ENCODE measurements around the gene HIP1. TPM values are rescaled to one million over a fixed set of nuclear protein-coding genes. Genes with fewer than 3 reads are reported as not detected.
A peak's percentile ranks its signal among the peaks of the same experiment; 100 is the strongest.
"Not testable (repeated sequence)": the region's sequence is repeated elsewhere in the genome, so short reads cannot be mapped to it uniquely, and the experiment has no call there.

HIP1 gene
- total RNA-seq, 1 donor from 2014 or later, result 30.9 TPM

DNA sequence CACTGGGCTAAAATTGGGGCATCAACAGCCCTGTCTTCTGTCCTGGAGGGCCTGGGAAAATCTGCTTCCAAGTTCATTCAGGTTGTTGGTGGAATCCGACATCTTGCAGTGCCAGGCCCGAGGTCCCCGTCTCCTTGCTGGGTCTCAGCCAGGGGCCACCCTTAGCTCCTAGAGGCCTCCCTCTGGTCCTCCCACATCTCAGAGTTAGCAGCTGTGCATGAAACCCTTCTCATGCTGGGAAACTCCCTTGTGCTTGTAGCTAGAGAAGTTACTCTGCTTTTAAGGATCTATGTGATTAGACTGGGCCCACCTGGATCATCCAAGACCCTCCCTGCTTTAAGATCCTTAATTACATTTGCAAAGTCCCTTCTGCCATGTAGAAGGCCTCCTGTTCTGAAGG, 15.3 kb downstream of the HIP1 start:
- Mint-ChIP-seq H3K27me3 (ENCODE audit: low read depth) (no peaks in the 10 kb centered on the region), H3K27ac (no peak overlapping the region), H3K4me1 (peaks cover 11% of the 10 kb centered on the region), H3K9me3 (no peaks in the 10 kb centered on the region), H3K4me3 (no peak overlapping the region), H3K36me3 (no peaks in the 10 kb centered on the region)
- TF ChIP-seq, protein P1, sequence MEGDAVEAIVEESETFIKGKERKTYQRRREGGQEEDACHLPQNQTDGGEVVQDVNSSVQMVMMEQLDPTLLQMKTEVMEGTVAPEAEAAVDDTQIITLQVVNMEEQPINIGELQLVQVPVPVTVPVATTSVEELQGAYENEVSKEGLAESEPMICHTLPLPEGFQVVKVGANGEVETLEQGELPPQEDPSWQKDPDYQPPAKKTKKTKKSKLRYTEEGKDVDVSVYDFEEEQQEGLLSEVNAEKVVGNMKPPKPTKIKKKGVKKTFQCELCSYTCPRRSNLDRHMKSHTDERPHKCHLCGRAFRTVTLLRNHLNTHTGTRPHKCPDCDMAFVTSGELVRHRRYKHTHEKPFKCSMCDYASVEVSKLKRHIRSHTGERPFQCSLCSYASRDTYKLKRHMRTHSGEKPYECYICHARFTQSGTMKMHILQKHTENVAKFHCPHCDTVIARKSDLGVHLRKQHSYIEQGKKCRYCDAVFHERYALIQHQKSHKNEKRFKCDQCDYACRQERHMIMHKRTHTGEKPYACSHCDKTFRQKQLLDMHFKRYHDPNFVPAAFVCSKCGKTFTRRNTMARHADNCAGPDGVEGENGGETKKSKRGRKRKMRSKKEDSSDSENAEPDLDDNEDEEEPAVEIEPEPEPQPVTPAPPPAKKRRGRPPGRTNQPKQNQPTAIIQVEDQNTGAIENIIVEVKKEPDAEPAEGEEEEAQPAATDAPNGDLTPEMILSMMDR (IDR thresholded peaks at IDR 0.05; ENCODE audit: unreplicated experiment), result no peak
- no peak for DNase-seq (ENCODE audit: low spot score in 2 of 2, unreplicated experiment in 2 of 2)

DNA sequence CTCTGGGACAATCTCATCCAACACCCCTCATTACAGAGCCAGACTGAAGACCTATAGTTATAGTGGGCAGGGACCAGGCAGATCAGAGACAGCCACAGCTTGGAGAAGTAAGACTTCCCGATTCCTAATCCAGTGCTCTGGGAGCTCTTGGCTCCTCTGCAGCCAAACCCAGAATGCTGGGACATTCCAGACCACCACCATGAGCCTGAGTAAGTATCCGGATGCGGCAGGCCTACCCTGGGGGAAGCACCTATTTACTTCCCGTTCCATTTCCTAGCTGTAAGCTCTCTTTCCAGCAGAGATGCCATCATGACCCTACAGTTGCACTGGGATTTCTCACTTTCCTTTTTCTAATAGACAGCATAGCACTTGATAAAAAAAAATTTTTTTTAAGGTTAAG, 16.4 kb downstream of the HIP1 start:
- Mint-ChIP-seq H3K9me3 (no peaks in the 10 kb centered on the region), H3K4me1 (peaks cover 8% of the 10 kb centered on the region), H3K4me3 (no peak overlapping the region), H3K27me3 (ENCODE audit: low read depth) (no peaks in the 10 kb centered on the region), H3K27ac (peak overlapping the region; percentile 59), H3K36me3 (no peaks in the 10 kb centered on the region)
- TF ChIP-seq, protein P1 (IDR thresholded peaks at IDR 0.05; ENCODE audit: unreplicated experiment), result no peak
- DNase-seq (ENCODE audit: low spot score in 2 of 2, unreplicated experiment in 2 of 2), result no peak

DNA sequence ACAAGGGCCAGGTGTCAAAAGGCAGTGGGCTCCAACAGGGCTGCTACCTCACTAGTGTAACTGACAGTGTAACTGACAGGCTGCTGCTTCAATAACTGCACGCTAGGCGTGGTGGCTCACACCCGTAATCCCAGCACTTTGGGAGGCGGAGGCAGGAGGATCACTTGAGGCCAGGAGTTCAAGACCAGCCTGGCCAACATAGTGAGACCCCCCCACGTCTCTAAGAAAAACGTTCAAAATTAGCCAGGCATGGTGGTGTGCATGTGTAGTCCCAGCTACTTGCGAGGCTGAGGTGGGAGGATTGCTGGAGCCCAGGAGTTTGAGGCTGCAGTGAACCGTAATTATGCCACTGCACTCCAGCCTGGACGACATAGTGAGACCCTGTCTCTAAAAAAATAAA, 16.8 kb downstream of the HIP1 start:
- not testable (repeated sequence) for DNase-seq (ENCODE audit: low spot score in 2 of 2, unreplicated experiment in 2 of 2)
- peaks cover 12% of the 10 kb centered on the region for H3K4me1 Mint-ChIP-seq

DNA sequence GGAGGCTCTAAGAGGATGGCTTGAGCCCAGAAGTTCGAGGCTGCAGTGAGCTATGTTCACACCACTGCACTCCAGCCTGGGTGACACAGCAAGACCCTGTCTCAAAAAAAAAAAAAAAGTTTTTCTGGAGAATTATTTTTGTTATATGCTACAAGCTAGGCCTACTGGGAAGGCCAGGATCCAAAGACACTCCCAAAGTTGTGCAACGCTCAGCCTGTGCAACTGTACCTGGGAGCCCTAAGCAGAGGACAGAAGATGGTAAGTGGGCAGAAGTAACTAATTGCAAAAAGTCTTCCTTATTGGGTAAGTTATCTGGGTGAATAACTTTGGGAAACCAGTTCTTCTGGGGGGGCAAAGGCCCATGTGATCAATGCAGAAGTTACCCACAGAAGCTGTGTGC, 17.3 kb downstream of the HIP1 start:
- Mint-ChIP-seq H3K36me3 (no peaks in the 10 kb centered on the region), H3K27me3 (ENCODE audit: low read depth) (no peaks in the 10 kb centered on the region), H3K4me3 (no peak overlapping the region), H3K4me1 (peaks cover 13% of the 10 kb centered on the region), H3K9me3 (no peaks in the 10 kb centered on the region), H3K27ac (no peak overlapping the region)
- TF ChIP-seq, protein P1 (IDR thresholded peaks at IDR 0.05; ENCODE audit: unreplicated experiment), result no peak
- no peak for DNase-seq (ENCODE audit: low spot score in 2 of 2, unreplicated experiment in 2 of 2)

More for the DNA sequence above, 16.8 kb downstream of the HIP1 start:
- H3K9me3 Mint-ChIP-seq; H3K4me3 Mint-ChIP-seq; H3K27ac Mint-ChIP-seq; H3K27me3 Mint-ChIP-seq (ENCODE audit: low read depth); H3K36me3 Mint-ChIP-seq: not testable (repeated sequence)

DNA sequence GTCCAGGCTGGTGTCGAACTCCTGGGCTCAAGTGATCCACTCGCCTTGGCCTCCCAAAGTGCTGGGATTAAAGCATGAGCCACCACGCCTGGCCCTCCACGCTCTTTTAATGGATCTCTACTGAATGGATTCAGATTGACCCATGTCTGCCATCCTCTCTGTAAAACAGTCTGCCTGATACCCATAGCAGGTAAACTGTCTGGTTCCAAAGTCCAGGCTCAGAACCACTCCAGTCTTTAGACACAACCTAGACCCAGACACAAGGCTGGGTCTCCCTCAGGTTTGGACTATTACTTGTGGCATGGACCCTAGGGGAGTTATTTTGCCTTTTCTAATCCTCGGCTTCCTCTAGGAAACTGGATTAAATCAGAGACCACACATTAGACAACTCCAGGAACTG, 19.1 kb downstream of the HIP1 start:
- H3K27me3 Mint-ChIP-seq (ENCODE audit: low read depth), result no peaks in the 10 kb centered on the region
- TF ChIP-seq, protein P1 (IDR thresholded peaks at IDR 0.05; ENCODE audit: unreplicated experiment), result no peak

DNA sequence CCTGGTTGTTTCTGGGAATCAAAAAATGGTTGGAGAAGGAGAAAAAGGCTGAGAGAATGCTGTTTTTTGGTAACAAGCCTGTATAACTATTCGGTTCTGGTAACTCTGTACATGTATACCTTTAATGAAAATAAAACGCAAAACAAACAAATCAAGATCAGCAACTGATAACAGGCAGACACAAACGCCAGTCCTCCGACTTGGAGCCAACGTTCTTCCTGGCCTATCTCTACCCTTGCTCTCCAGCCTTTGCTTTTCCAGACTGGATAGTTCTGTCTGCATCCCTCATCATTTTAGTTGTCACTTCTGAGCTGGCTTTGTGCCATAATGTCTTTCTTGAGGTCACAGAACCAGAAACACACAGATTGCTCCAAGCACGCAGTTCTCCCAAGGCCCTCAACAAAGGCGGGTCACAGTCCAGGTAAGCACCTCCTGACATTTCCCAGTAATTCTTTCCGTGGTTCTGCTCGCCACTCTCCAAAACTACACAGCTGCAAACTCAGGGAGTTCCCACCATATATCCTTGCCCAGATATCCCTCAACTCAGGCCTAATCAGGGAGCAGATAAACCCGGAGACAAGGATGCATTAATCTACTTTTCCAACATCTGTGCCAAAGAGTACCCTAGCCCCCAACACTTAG, 20.2 kb downstream of the HIP1 start:
- Mint-ChIP-seq H3K9me3 (no peaks in the 10 kb centered on the region), H3K27me3 (ENCODE audit: low read depth) (no peaks in the 10 kb centered on the region), H3K27ac (peak overlapping the region; percentile 83), H3K36me3 (peaks cover 2% of the 10 kb centered on the region), H3K4me1 (peaks cover 13% of the 10 kb centered on the region), H3K4me3 (no peak overlapping the region)
- TF ChIP-seq, protein P1 (IDR thresholded peaks at IDR 0.05; ENCODE audit: unreplicated experiment), result no peak
- DNase-seq (ENCODE audit: low spot score in 2 of 2, unreplicated experiment in 2 of 2), result no peak

More for the DNA sequence above, 19.1 kb downstream of the HIP1 start:
- Mint-ChIP-seq H3K27ac (no peak overlapping the region), H3K36me3 (peaks cover 2% of the 10 kb centered on the region), H3K4me1 (peaks cover 13% of the 10 kb centered on the region), H3K9me3 (no peaks in the 10 kb centered on the region), H3K4me3 (no peak overlapping the region)
- DNase-seq (ENCODE audit: low spot score in 2 of 2, unreplicated experiment in 2 of 2), result no peak

DNA sequence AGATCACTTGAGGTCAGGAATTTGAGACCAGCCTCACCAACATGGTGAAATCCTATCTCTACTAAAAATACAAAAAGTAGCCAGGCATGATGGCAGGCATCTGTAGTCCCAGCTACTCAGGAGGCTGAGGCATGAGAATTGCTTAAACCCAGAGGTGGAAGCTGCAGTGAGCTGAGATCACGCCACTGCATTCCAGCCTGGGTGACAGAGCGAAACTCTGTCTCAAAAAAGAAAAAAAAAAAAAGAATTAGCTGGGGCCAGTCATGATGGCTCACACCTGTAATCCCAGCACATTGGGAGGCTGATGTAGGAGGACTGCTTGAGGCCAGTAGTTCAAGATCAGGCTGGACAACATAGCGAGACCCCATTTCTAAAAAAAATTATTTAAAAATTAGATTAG, 21.0 kb downstream of the HIP1 start:
- not testable (repeated sequence) for H3K4me3 Mint-ChIP-seq; DNase-seq (ENCODE audit: low spot score in 2 of 2, unreplicated experiment in 2 of 2); H3K9me3 Mint-ChIP-seq; H3K36me3 Mint-ChIP-seq; H3K27me3 Mint-ChIP-seq (ENCODE audit: low read depth); H3K27ac Mint-ChIP-seq
- H3K4me1 Mint-ChIP-seq, result peaks cover 14% of the 10 kb centered on the region
